NCI-H526 treated with DMSO at 0.1 percent for 48 hours (cell line): ENCODE data around the gene DUS3L.

ENCODE experiments used
- DNase-seq: peaks from one replicate; lab custom pipeline; 2025; lab: John Stamatoyannopoulos, UW

The DUS3L gene, protein sequence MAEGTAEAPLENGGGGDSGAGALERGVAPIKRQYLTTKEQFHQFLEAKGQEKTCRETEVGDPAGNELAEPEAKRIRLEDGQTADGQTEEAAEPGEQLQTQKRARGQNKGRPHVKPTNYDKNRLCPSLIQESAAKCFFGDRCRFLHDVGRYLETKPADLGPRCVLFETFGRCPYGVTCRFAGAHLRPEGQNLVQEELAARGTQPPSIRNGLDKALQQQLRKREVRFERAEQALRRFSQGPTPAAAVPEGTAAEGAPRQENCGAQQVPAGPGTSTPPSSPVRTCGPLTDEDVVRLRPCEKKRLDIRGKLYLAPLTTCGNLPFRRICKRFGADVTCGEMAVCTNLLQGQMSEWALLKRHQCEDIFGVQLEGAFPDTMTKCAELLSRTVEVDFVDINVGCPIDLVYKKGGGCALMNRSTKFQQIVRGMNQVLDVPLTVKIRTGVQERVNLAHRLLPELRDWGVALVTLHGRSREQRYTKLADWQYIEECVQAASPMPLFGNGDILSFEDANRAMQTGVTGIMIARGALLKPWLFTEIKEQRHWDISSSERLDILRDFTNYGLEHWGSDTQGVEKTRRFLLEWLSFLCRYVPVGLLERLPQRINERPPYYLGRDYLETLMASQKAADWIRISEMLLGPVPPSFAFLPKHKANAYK

GRCh38 chr19:5790559-5791520 is at the start of gene DUS3L:
DUS3L (minus strand) TSS chr19:5791163; CDS start chr19:5791141, 22 bp downstream.
- peak; percentile 87 for DNase-seq

DNA sequence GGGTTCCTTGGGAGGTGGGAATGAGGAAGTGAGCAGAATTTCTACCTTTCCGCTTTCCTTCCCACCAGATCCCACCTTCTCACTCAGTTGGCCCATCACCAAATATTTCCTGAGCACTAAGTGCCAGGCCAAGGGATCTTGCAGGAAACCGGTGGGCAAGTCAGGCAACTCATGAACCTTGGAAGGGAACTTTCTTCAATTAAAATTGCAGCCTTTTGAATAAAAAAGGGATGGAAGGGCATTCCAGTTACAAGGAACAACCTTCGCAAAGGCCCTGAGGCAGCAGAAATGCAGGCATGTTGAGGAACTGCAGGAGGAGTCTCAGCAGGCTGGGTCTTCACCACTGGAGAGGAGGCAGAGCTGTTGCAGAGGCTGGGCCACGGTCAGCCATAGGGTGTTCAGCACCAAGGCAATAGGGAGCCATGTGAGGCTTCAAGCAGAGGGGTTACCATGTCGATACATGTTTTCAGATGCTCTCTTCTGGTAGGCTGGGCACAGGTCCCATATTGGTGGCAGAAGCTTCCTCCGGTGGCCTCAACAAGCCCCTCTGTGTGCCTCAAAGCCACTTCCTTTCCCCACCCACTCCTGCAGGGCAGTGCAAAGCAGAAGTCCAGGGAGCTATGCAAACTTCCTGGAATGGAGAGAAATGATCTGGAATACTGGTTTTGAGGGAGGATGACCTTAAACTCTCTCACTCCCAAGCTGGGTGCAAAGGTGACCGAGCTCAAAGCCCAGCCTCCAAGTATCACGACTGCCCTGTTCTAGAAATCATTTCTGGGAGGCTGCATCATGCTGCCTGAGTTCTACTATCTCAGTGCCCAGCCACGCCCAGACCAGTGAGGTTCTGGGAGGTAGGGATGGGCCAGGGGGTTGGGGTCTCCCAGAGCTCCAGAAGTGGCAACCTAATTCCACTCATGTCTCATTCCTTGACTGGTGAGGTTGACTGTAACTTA is 48.4 kb upstream of the DUS3L start, which contains the start of gene FUT6:
FUT6 (minus strand) TSS at position 638 of the 953 bp plus-strand sequence. CDS start 7,135 bp downstream, outside the sequence.
- no peak for DNase-seq

GRCh38 chr19:5838353-5839064 is 47.5 kb upstream of the DUS3L start:
- DNase-seq: no peak

GRCh38 chr19:5837761-5838352 is 46.9 kb upstream of the DUS3L start:
- no peak for DNase-seq

DNA sequence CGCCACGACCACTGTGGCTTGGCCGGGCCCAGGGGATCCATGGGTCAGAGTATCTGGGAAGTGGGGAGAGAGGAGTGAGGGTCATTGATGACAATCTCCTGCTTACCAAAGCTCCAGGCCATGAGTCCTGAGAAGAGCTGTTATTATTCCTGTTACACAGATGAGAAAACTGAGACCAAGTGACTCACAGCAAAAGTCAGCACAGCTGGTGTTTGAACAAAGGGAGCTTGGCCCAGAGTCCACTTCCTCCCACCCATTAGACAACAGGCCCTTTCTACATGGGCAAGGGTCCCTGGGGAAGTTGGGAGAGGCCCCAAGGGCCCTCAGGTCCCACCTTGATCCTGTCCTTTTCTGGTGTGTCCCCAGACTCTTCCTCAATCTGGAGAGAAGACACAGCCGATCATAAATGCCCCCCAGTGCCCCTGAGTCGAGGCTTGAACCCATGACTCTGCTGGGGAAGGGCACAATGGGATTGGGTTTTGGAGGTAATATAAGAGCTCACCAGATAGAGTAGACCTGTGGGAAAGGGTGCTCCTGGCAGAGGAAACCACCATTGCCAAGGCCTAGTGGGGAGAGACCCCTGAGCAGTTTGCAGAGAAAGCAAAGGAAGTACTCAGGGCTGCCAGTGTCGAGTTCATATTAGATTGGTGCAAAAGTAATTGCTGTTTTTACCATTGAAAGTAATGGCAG is 41.7 kb upstream of the DUS3L start:
- no peak for DNase-seq

- DNase-seq: no peak
Measured at GRCh38 chr19:5832061-5832460, 41.1 kb upstream of the DUS3L start.

- DNase-seq: no peak
Measured at GRCh38 chr19:5831159-5831558, 40.2 kb upstream of the DUS3L start.

DNA sequence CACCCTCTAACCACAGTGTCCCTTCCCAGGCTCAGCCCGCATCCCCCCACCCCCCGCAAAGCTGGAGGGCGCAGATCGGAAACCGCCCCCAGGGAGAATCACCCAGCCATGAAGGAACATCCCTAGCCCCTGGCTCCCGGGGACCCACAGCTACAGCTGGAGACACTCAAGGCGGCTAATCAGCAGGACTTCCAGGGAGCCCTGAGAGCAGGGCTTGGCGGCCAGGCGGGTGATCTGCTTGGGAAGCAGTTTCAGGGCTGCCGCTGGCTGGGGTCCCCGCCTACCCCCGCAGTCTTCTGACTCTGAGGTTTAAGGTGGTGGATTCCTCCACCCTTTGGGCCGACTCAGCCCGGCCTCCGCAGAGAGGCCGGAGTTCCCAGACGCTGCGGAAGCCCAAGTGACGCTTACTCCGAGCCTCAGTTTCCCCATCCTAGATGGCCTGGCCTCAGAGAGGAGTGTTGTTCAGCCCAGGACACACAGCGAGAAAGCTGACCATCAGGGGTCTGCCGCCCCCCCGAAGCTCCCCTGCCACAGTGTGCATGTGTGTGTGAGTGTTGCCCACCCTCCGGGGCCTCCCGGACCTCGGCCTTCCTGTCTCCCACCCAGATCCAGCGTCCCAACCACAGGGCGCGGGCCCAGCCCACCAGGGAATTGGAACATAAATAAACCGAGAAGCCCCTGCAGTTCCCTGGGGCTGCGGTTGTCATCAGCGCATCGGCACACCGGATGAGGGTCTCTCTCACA is 38.8 kb upstream of the DUS3L start:
- no peak for DNase-seq

- DNase-seq: peak; percentile 47
Measured at GRCh38 chr19:5828661-5829566, 38.0 kb upstream of the DUS3L start.

- peak; percentile 63 for DNase-seq
Measured at GRCh38 chr19:5827891-5828660, 37.1 kb upstream of the DUS3L start.

DNA sequence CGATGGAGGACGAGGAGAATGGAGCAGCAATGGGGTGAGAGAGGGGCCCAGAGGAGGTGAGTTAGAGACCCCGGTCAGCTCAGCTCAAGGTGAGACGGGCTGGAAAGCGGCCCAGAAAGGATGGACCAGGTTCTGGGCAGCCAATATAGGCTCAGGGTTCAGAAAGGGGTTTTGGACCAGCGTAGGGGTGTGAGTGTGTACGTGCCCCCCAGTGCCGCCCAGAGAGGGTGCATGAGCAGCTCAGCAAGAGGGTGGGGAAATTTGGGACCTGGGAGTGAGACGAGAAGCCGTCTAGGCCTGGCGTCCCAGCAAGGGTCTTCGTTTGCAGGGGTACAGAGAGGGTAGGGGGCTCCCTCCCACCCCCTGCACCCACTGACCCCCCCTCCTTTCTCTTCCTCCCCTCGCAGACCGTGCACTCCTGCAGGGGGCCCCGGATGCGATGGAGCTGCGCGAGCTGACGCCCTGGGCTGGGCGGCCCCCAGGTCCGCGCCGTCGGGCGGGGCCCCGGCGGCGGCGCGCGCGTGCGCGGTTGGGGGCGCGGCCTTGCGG is 36.5 kb upstream of the DUS3L start:
- DNase-seq: no peak

GRCh38 chr19:5826531-5827341 is 35.8 kb upstream of the DUS3L start:
- DNase-seq: peak; percentile 72

DNA sequence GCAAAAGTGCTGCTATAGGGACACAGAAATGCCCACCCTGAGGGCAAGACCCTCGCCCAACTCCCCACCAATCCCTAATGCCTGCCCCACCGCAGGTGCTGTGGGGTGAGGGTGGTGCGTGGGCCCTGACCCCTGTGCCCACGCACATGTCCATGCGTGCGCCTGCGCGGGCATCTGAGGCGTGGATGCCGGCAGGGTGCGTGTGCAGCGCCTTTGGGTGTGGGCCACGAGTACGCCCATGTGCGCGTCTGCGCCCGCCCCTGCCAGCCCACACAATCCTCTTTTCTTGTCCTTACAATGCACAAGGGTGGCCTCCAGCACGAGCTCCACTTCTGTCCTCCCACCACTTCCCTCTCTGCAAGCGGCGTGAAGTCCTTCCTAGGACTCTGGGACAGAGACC is 34.2 kb upstream of the DUS3L start:
- no peak for DNase-seq

DNA sequence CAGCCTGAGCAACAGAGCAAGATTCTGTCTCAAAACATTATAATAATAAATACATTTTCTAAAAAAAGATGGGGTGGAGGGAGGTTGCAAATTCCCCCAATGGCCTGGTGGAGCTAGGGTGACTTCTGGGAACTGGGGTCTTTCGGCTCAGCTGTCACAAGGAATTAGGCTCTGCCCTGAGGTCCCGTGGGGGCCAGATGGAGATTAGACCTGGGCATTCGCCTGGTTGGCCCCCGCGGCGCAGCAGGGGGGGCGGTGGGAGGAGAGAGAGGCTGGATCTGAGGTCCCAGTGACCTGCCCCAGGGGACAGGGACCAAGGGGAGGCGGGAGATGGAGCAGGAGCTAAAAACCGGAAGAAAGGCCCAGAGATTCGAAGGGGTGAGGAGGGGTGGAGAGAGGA is 33.8 kb upstream of the DUS3L start:
- DNase-seq: no peak

DNA sequence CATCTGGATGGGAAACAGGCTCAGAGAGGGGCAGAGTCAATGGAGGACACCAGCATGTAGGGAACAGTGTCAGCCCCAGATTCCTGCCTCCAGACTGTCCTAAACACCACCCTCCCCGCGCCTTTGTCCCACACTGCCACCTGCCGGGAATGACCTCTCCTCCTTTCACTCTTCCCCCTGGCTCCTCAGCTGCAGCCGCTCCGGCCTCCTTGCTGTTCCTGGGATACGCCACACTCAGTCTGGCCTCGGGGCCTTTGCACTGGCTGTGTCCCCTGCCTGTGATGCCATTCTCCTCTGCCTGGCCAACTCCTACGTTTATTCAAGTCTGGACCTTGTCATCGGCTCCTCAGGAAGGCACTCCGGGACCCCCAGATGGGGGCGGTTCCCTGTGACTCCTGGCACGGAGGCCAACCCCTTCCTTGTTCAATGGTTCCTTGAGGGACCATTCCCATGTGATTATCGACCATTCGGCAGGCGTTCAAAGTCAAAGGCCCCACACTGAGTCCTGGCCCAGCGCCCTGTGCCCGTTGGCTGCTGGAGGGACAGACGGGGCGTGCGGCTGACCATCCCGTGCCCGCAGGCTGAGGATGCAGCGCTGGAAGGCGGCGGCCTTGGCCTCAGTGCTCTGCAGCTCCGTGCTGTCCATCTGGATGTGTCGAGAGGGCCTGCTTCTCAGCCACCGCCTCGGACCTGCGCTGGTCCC is 32.8 kb upstream of the DUS3L start:
- DNase-seq: peak; percentile 18
